ENCODE results near the gene LRRC43.

Gene LRRC43

DNA sequence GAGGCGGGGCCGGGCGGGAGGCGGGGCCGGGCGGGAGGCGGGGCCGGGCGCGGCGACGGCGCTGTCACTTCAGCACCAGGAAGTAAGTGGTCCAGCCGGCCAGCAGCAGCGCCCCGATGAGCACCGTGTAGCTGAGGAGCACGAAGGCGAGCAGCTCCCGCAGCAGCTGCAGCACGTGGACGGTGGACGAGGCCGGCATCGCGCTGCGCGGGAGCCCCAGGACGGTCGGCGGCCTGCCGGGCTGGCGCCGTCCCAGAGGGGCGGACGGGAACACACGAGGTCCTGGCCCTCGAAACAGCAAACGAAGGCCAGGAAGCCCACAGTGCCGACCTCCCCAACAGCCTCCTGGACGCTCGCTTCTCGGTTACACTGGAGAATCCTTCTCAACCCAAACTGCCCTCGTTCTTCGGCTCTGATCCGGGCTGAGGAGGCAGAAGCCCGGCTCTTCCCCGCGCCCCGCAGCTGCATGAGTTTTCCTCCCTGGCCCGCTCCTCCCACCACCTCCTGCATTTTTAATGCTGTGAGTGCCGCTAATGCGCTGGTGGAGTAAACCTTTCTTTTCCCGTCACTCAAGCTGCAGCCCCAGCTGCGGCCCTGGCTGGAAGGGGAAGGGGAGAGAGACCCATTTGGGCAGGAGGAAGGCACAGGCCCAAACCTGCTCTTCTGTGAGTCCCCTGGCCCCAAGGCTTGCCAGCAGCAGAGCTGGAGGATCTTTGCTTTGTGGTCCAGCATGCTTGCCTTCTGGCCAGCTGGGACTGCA is 43.6 kb downstream of the LRRC43 start:
- DNase-seq (ENCODE audit: low spot score), result no peak

DNA sequence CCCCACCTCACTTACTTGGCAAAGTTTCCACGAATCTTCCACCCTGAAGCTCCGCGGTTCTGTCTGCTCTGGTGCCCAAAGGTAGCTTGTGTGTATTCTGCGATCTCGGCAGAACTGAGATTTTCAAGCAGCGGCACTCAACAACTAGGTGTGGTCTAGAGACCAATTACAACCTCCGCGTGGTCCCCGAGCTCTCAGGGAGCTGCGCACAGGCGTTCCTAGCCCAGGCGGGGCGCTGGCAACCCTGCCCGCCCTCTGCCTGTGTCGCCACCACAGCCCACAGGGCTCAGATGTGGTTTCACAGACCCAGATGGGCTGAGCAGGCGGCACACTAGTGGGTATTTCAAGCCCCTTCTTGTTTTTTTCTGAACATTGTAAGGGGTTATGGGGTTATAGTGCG is 44.4 kb downstream of the LRRC43 start:
- peak; percentile 75 for DNase-seq (ENCODE audit: low spot score)

DNA sequence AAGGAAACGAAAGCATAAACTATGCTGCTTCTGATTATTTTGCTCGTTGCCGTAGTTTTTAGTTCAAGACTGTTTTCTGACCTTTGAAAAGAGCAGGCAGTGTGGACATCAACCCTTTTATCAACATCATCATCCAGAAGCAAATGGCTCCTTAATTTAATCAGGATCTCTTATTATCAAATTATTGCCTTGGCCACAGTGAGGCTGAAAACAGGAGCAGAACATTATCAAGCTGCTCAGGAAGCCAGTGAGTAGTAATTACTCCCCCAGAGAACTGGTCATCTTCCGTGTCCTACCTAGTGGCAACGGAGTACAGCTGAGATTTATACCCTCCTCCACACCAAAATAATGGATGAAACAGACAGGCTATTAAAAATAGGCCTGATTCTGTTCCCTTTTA is 45.2 kb downstream of the LRRC43 start:
- no peak for DNase-seq (ENCODE audit: low spot score)

DNA sequence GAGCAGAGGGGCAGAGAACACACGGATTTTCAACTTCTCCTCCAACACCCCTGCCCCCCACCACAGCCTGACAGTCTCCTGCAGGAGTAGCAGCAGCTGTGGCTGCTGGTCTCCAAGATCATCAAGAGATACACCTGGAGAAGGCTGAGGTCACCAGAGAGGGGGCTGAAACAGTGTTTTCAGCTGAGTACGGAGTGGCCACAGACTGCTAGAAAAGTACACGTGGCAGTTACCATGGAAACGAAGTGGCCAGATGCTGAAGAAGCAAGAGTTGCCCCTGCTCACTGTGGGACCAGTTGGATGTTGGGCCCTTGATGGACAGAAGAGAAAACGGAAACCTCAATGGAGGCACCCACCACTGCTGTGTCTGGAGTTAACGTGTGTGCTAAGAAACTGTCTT is 47.9 kb downstream of the LRRC43 start:
- DNase-seq (ENCODE audit: low spot score), result no peak

DNA sequence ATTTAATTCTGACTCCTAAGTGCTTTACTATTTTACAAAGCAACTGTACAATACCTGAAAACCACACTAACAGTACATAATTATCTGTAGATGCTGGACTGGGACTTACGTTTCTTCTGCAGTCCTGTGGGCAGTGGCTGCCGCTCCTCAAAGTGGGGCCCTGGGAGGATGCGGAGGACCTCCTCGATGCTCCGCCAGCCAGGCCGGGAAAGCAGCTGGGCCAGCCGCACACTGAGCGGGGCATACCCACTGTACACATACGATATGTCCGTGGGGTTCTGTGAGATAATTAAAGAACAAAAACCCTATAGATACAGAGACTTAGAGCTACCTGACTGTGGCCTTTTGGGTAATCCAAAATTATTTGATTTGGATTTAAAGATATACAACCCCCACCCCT is 49.8 kb downstream of the LRRC43 start:
- DNase-seq (ENCODE audit: low spot score), result no peak

DNA sequence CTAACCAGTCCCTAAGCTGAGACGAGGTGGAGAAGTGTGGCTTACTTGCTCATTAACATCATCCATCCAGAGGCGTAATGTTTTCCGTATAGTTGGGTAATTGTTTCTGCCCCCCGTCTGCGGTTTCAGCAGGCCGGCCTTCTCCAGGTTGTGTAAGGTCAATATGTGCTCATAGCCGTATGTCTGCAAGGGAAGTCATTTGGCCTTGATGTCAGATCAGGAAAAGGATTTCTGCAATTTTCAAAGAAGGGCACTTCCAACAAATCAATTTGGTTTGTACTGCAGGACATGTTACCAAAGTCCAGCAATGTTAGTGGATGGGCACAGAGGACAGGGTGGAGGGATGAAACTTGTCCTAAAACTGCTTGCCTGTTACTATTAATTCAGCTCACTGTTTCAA is 52.8 kb downstream of the LRRC43 start:
- DNase-seq (ENCODE audit: low spot score), result no peak

DNA sequence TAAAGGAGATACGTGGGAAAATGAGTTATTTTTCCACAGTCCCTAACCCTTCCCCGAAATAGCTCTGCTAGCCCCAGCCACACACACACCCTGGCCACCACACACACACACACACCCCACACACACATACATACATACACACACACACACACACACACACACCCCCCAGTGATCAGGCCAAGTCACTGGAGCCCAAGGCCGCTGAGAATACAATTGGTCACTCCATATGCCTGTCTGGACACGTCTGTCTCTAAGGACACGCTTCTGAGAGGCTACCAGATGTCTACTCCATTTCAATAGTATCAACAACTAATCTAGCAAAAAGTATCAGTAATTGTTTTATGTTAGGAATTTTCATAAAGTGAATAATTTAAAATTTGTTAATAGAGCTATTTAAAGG is 55.9 kb downstream of the LRRC43 start:
- DNase-seq (ENCODE audit: low spot score), result no peak

DNA sequence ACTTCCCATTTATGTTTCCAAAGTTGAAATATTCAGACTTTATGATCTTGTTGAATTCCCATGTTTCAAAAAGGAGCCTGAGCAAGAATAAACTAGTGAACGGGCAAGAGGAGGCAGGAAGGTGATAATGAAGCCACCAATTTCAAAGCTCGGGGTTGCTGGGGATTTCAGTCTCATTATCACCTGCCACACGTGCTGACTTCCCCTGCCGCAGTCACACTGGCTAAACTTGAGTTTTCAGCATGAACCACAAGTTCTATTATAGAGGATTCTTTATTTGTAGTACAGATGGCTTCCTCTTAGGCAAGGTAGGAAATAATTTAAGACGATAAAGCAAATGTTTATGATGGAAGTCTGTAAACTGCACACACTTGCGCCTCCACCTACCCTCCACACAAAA is 61.0 kb downstream of the LRRC43 start:
- peak; percentile 26 for DNase-seq (ENCODE audit: low spot score)

DNA sequence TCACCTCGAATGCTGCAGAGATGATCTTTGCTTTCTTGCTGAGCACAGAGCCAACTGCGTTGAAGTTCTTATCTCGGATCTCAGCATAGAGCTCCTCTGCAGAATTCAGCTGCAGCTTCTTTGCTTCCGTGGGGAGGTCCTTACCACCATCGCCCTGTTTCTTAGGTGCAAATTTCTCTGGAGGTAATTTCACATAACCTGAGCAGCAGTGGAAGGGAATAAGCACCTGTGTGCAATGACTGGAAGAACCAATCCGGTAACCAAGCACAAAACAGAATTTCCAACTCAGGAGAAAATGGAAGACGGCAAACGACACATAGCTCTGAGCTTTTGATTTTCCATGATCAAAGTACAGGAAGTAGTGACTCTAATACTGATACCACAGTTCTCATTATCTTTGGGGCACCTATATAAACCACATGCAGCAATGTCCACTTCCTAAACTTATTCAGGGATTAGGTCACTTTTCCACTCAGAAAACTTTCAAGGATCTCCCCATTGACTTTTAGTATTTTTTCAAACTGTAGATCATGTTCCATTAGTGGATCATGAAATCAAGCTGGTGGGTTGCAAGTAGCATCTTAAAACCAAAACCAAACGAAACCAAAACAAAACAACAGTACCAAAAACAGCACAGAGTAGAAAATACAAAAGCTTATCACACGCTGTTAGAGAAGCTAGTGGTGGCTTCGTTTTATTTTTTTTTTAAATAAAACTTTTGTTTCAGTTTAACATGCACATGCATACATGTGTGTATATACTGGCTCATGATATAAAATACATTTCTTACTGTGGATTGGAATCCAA is 61.8 kb downstream of the LRRC43 start:
- DNase-seq (ENCODE audit: low spot score), result peak; percentile 31

DNA sequence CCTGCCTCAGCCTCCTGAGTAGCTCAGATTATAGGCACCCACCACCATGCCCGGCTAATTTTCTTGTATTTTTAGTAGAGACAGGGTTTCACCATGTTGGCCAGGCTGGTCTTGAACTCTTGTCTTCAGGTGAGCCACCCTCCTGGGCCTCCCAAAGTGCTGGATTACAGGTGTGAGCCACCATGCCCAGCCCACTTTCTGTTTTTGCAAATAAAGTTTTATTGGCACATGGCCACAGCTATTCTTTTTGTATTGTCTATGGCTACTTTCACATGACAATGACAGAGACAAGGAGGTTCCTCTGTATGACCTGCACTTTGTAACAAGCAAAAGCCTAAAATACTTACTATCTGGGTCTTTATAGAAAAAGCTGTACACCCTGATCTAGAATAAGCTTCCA is 62.6 kb downstream of the LRRC43 start:
- DNase-seq (ENCODE audit: low spot score), result no peak

DNA sequence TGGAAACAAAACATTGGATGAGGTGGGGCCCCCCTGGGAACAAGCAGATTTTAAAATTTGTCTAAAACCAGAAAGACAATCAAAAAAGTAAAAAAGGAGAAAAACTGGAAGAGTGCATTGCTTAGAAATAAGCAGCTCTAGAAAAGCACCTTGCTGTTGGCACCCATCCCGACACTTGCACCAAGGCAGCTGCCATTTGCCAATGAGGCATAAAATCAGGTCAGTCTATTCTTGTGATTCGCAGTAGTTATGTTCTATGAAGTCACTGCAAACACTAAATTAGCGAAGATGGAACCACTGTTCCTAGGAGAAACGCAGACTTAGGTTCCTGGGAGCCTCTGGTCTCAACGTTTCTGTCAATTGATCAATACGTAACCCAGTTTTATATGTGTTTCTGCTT is 67.1 kb downstream of the LRRC43 start:
- DNase-seq (ENCODE audit: low spot score), result no peak

DNA sequence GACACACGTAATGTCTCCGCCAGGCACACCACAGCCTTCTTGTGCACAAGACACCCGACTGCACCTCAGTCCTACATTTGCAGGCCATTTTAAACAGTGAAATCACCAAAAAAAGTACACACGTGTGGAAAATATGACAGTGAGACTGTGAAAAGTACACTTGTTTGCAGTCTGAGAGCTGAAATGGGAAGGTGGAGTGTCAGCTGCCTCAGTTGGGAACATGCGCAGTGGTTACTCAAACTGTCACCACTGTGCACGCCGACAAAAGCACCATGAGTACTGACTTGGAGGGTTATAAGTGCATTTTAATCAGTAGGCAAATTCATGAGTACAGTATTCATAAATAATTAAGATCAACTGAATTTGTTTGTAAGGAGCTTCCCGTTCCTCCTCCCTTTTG is 67.6 kb downstream of the LRRC43 start:
- no peak for DNase-seq (ENCODE audit: low spot score)
